Uterus (tissue), 3 donors: ENCODE results near the gene LOC128125822.

Experiments used
- DNase-seq, 2 donors: peaks; one replicate each; pipeline ENCODE4 v3.0.0-alpha.2; 2019 to 2020
- H3K27ac ChIP-seq, 2 donors: fragments of 200-600 bp; sonication (generic); 1 replicate in 1 of 2; 2 replicates in 1 of 2; pipeline ENCODE4 v1.5.1; 2016 to 2018
- H3K27me3 ChIP-seq, 2 donors: fragments of 200-600 bp; sonication (generic); one replicate each; pipeline ENCODE4 v1.5.1; 2018 to 2019; ENCODE audit warnings: control low read depth in 1 of 2
- H3K36me3 ChIP-seq, 2 donors: fragments of 200-600 bp; sonication (generic); one replicate each; pipeline ENCODE4 v1.5.1; 2019; ENCODE audit warnings: control low read depth in 1 of 2
- H3K4me1 ChIP-seq, 2 donors: fragments of 200-600 bp; sonication (generic); one replicate each; pipeline ENCODE4 v1.5.1; 2018 to 2019; ENCODE audit warnings: control low read depth in 1 of 2
- H3K4me3 ChIP-seq, 2 donors: fragments of 200-600 bp; sonication (generic); 1 replicate in 1 of 2; 2 replicates in 1 of 2; pipeline ENCODE4 v1.5.1; 2018 to 2019; ENCODE audit warnings: mild to moderate bottlenecking in 1 of 2
- H3K9me3 ChIP-seq, 2 donors: fragments of 200-600 bp; sonication (generic); one replicate each; pipeline ENCODE4 v1.5.1; 2019; ENCODE audit warnings: control low read depth in 1 of 2
- CTCF ChIP-seq, 4 experiments: fragments of 200-600 bp in 2 of 4; fragments of 450-650 bp in 2 of 4; sonication (generic) in 2 of 4; IDR thresholded peaks; one replicate each; pipeline ENCODE4 v1.5.1; 2016 to 2019; ENCODE audit warnings: antibody characterized with exemption in 4 of 4, mild to moderate bottlenecking in 2 of 4, moderate library complexity in 1 of 4
- POLR2A ChIP-seq, 2 donors: fragments of 450-650 bp; IDR thresholded peaks; one replicate each; pipeline ENCODE4 v1.6.1; 2016; ENCODE audit warnings: antibody characterized with exemption in 2 of 2, mild to moderate bottlenecking in 1 of 2, moderate library complexity in 1 of 2
- intact Hi-C: fragments of 100-400 bp; cut with DNase I; formaldehyde crosslinking; loops from one replicate; pipeline ENCODE4 v1.15.1; 2023; ENCODE audit warnings: low total_unique reads
- donor health status: DM: yes; HTN: yes; CAD: no.

LOC128125822 gene

DNA sequence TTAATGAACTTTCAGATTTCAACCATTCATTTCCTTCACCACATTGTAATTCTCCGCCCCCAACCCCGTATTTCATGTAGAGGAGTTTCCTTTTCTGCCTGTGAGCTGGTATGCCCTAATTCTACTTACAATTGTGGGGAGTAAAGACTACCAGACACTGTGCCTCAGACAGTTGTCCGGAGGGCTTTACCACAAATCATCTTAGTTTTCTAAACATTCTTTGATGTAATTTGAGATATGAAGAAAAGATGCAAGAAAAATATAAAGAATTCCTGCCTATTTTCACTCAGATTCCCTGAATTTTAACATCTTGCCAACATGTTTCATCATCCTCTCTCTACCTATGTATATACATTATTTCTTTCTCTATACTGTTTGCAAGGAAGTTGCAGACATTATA is 28.3 kb upstream of the LOC128125822 start:
- Histone ChIP-seq H3K9me3 (no peaks in the 10 kb centered on the region), H3K4me1 (no peaks in the 10 kb centered on the region), H3K27me3 (no peaks in the 10 kb centered on the region), H3K27ac (no peak overlapping the region), H3K36me3 (no peaks in the 10 kb centered on the region), H3K4me3 (no peak overlapping the region)
- DNase-seq, result no peak
- TF ChIP-seq CTCF (IDR thresholded peaks at IDR 0.05) (no peak), POLR2A (IDR thresholded peaks at IDR 0.05) (no peak)
- intact Hi-C loops, result no loop called here

- H3K36me3 ChIP-seq, result no peaks in the 10 kb centered on the region
- H3K4me1 ChIP-seq, result no peaks in the 10 kb centered on the region
- no peak for TF ChIP-seq POLR2A (IDR thresholded peaks at IDR 0.05)
- TF ChIP-seq CTCF (IDR thresholded peaks at IDR 0.05), result no peak
- intact Hi-C loops, result no loop called here
- DNase-seq, result no peak
- H3K27ac ChIP-seq, result no peak overlapping the region
- H3K4me3 ChIP-seq, result no peak overlapping the region
- no peaks in the 10 kb centered on the region for H3K9me3 ChIP-seq
- no peaks in the 10 kb centered on the region for H3K27me3 ChIP-seq
These were observed 26.0 kb upstream of the LOC128125822 start for GRCh38 chr6:63546236-63546635.

DNA sequence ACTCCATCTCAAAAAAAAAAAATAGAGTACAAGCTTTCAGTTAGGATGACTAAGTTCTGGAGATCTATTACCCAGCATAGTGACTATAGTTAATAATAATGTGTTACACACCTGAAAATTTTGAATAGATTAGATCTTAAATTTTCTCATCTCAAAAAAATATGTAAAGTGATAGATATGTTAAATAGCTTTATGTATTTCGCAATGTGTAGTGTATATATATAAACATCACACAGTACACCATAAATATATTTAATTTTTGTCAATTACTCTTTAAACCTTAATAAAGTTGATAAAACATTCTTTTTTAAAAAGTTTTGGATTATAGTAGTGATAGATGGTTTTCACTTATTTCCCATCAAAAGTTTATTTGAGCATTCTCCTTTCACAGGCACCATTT is 25.6 kb upstream of the LOC128125822 start:
- Histone ChIP-seq H3K9me3 (no peaks in the 10 kb centered on the region), H3K36me3 (no peaks in the 10 kb centered on the region), H3K27me3 (no peaks in the 10 kb centered on the region), H3K4me3 (no peak overlapping the region), H3K27ac (no peak overlapping the region), H3K4me1 (no peaks in the 10 kb centered on the region)
- TF ChIP-seq CTCF (IDR thresholded peaks at IDR 0.05) (no peak), POLR2A (IDR thresholded peaks at IDR 0.05) (no peak)
- intact Hi-C loops, result no loop called here
- no peak for DNase-seq

GRCh38 chr6:63549076-63549475 is 23.2 kb upstream of the LOC128125822 start:
- TF ChIP-seq POLR2A (IDR thresholded peaks at IDR 0.05) (no peak), CTCF (IDR thresholded peaks at IDR 0.05) (no peak)
- no peak for DNase-seq
- intact Hi-C loops, result no loop called here
- no peaks in the 10 kb centered on the region for H3K4me1 ChIP-seq
- no peaks in the 10 kb centered on the region for H3K36me3 ChIP-seq
- no peaks in the 10 kb centered on the region for H3K9me3 ChIP-seq
- no peak overlapping the region for H3K4me3 ChIP-seq
- H3K27ac ChIP-seq, result no peak overlapping the region
- H3K27me3 ChIP-seq, result no peaks in the 10 kb centered on the region

- Histone ChIP-seq H3K27me3 (no peaks in the 10 kb centered on the region), H3K4me1 (no peaks in the 10 kb centered on the region), H3K27ac (no peak overlapping the region), H3K36me3 (no peaks in the 10 kb centered on the region), H3K9me3 (no peaks in the 10 kb centered on the region), H3K4me3 (no peak overlapping the region)
- intact Hi-C loops, result no loop called here
- TF ChIP-seq CTCF (IDR thresholded peaks at IDR 0.05), result no peak
- no peak for TF ChIP-seq POLR2A (IDR thresholded peaks at IDR 0.05)
- DNase-seq, result no peak
These were observed 19.1 kb upstream of the LOC128125822 start for GRCh38 chr6:63553208-63553607.
